GM12892 (cell line): Measurements from ENCODE around the gene IGFBPL1.

Experiments
- DNase-seq: peaks from one replicate; pipeline ENCODE4 v3.0.0; 2011; ENCODE audit not compliant: insufficient read length
- FAIRE-seq: peaks from 2 replicates; lab custom pipeline; 2011; peaks lifted over from hg19 to GRCh38; lab: Jason Lieb, UNC
- POLR2A ChIP-seq: IDR thresholded peaks from 2 replicates; pipeline ENCODE4 v1.6.1; 2011; ENCODE audit warnings: low read depth, low read length, control low read depth
- POLR2AphosphoS5 ChIP-seq: IDR thresholded peaks from 2 replicates; pipeline ENCODE4 v1.6.1; 2011; ENCODE audit warnings: low read depth, low read length, control low read depth
- TAF1 ChIP-seq: IDR thresholded peaks from 2 replicates; pipeline ENCODE4 v1.6.1; 2011; ENCODE audit warnings: low read depth, mild to moderate bottlenecking, control low read depth, low read length, borderline replicate concordance

IGFBPL1 gene

GRCh38 chr9:38358390-38359296 lies 65.6 kb downstream of the IGFBPL1 start:
- FAIRE-seq (no peak), DNase-seq (no peak)
- no peak for TF ChIP-seq TAF1
- TF ChIP-seq POLR2A, result no peak
- no peak for TF ChIP-seq POLR2AphosphoS5

DNA sequence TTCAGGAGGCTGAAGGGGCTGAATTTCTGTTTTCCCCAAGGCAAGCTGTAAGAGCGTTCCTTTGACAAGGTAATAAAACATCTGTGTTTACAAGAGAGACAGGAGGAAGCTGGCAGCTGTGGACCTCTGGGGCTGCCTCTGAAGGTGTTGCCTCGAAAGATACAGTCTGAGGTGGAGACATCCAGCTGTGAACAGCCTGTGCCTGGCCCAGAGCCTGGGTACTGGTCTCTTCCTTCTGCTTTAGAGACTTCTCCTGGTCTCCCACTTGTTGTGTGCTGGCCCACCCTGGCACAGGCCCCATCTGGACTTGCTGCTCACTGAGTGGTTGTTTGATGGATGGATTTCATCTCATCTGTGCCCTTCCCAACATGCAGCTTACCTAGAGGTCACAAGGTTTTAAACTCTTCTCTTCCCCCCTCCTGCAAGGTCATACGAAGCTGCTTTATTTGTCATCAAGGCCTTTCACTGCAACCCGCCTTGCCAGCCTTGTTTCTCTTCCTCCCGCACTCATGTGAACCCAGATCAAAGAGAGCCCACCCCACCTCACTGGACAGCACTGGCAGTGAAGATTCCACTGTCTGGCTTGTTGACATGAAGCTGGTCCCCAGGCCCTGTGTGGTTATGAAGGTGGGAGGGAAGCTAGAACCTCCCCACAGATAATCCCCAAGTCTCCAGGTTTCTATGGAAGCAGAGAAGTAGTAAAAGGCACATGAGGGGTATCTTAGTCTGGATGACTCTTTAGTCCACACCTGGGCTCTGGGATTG lies 66.7 kb downstream of the IGFBPL1 start:
- DNase-seq (no peak), FAIRE-seq (no peak)
- TF ChIP-seq TAF1 (no peak), POLR2AphosphoS5 (no peak)

GRCh38 chr9:38356851-38357250 lies 67.4 kb downstream of the IGFBPL1 start:
- FAIRE-seq (no peak), DNase-seq (no peak)
- TF ChIP-seq POLR2A (no peak), POLR2AphosphoS5 (no peak), TAF1 (no peak)
